ENCODE data around the gene TPRX2.
A peak's percentile ranks its signal among the peaks of the same experiment; 100 is the strongest.
"Not testable (repeated sequence)": the region's sequence is repeated elsewhere in the genome, so short reads cannot be mapped to it uniquely, and the experiment has no call there.

Gene TPRX2

GRCh38 chr19:47863514-47863936 is 4.5 kb downstream of the TPRX2 start:
- DNase-seq = peak; percentile 10

DNA sequence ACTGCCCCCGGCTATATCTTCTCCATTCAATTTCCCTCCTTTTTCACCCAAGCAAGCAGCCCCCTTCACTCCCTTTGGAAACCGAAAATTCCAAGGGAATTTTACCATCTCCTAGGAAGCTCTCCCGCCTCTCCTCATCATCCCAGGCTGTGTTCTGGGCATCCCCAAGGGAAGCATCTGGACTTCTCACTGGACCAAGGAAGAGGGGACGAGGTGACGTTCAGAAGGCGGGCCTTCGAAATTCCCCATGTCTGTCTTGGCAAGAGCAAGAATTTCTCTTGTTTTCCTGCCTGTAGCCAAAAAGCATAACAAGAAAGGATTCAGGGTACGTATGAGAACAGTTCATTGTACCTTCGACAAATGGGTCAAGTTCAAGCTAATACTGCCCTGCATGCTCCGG is 6.1 kb downstream of the TPRX2 start:
- DNase-seq = no peak

GRCh38 chr19:47878906-47879305 is 19.9 kb downstream of the TPRX2 start:
- DNase-seq = no peak

DNA sequence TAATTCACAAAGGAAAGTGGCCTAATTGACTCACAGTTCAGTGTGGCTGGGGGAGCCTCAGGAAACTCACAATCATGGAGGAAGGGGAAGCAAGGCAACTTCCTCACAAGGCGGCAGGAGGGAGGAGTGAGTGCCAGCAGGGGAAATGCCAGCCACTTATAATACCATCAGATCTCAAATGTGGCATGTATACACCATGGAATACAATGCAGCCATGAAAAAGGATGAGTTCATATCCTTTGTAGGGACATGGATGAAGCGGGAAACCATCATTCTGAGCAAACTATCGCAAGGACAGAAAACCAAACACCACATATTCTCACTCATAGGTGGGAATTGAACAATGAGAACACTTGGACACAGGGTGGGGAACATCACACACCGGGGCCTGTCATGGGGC is 20.4 kb downstream of the TPRX2 start:
- not testable (repeated sequence) for DNase-seq

DNA sequence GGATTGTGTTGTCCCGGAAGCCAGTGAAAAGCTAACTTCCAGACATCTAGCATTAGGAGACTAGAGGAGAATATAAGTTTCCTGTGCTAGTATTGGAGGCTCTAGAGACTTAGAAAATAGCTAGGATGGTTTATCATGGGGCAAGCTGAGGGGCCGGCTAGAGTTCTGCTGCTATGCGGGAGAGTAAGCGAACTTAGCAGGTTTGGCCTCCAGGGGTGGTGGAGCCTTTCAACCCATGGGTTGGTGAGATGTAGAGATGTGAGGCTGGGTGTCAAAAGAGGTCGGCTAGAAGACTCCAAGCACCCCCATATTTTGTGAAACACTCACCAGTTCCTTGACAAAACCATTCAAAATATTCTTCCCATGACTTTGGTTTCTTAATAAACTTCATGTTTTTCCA is 22.7 kb downstream of the TPRX2 start:
- DNase-seq = no peak

- DNase-seq = no peak
These were observed 23.9 kb downstream of the TPRX2 start for GRCh38 chr19:47882890-47883289.

DNA sequence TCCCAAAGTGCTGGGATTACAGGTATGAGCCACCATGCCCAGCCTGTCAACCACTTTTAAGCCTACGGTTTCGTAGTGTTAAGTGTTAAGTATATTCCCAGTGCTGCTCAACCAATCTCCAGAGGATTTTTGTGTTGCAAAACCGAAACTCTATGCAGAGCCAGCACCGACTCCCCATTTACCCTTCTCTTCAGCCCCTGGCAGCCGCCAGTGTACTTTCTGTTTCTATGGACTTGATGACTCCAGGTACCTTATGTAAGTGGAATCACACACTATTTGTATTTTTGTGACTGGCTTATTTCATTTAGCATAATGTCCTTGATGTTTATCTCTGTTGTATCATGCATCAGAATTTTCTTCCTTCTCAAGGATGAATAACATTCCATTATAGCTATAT is 26.0 kb downstream of the TPRX2 start:
- DNase-seq = no peak

DNA sequence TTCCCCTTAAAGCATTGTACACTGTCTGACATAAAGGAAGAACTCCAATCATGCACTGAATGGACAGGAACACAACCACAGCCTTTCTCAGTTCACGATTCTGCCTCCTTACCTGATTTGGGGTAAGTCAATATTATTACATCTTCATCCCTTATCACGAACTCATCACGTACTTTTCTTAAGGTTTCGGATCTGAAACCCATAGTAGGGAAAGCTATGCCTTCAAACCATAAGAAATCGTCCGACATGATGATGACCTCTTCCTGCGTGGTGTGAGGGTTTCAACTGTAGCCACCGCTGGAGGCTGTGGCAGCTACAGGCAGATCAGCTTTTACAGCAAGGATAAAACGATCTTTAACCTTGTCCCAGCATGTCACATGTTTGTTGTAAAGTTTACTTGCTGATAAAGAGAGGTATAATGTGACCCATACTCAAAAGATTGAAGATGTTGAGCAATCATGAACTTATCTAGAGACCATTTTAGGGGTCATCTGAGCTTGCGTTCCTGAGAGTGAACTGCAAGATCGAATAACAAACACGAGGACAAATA is 27.1 kb downstream of the TPRX2 start, which contains the start of gene SULT2A1:
SULT2A1 (minus strand) TSS at position 306 of the 550 bp plus-strand sequence; CDS start at position 248, 58 bp downstream.
- DNase-seq = no peak

DNA sequence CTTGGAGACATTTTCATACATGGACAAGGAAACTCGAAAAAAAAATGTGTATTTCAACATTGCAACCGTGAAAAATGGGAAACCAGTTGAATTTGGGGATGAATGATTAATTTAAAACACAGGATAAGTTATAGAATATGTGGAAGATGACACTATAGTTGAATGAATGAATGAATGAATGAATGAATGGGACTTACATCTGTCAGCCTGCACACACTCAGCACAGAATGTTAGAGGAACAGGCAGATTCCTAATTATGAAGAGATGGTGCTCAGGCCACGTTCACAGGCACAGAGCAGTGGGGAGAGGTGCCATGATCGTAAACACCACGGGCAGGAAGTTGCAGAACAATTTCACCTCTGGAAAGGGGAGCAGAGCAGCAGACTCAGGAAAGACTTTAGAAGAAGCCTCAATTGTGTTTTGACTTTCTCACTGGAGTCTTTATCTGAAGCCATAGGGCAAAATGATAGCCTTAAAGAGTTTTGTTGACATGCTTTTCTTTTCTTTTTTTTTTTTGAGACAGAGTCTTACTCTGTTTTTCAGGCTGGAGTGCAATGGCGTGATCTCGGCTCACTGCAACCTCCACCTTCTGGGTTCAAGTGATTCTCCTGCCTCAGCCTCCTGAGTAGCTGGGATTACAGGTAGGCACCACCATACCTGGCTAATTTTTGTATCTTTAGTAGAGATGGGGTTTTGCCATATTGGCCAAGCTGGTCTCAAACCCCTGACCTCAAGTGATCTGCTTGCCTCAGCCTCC is 32.0 kb downstream of the TPRX2 start:
- DNase-seq = no peak

- DNase-seq = no peak
These were observed 32.5 kb downstream of the TPRX2 start for GRCh38 chr19:47891622-47891922.

- no peak for DNase-seq
These were observed 33.1 kb downstream of the TPRX2 start for GRCh38 chr19:47891923-47892666.

DNA sequence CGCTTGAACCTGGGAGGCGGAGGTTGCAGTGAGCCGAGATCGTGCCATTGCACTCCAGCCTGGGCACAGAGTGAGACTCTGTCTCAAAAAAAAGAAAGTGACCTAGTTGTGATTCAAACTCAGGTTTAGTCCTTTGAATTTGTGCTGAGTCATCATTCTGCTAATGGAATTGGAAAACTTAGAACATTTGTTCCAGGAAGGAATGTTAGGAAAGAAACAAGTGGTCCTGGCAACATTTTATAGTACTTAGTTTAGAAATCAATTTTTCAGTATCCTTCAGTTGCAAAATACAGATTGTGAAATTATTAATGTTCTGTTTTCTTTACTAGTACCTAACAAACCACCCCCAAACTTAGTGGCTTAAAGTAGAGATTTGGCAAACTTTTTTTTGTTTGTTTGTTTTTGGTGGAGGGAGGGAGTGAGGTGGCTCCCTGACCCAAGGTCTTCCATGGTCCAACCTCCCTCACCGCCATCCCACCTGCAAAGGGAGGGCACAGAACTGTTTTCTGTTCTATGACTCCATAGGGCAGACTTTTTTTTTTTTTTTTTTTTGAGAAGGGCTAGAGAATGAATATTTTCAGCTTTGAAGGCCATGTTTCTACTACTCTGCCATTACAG is 36.2 kb downstream of the TPRX2 start:
- no peak for DNase-seq

DNA sequence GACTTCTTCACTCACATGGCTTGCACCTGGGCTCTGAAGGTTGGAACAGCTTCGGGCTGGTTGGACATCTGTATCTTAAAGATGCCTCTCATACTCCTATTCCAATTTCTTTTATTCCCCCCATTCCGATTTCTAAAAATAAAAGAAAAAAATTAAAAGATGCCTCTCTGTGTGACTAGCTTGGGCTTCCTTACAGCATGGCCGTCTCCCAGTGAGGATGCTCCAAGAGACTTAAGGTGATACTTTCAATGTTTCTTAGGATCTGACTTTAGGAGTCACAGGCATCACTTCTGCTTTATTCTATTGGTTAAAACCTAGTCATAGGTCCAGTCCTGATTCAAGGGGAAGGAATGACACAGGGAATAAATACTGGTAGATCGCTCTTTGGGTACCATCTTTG is 37.0 kb downstream of the TPRX2 start:
- DNase-seq = no peak

DNA sequence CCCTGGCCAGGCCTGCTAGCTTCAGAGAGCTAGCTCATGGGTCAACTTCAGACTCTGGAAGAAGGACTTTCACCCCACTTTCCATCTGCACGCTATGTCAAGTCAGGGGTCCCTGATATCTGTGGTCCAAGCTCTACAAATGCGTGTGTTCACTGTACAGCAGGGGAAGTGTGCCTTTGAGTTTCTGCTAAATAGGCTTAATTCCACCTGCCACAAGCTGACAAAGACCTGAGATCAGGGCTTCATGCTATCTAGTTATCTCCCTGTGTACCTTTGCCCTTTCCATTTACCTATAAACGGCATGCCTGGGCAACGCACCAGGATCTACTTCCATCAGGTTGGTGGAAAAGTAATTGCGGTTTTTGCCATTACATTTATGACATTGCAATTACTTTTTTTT is 37.7 kb downstream of the TPRX2 start:
- DNase-seq = no peak

DNA sequence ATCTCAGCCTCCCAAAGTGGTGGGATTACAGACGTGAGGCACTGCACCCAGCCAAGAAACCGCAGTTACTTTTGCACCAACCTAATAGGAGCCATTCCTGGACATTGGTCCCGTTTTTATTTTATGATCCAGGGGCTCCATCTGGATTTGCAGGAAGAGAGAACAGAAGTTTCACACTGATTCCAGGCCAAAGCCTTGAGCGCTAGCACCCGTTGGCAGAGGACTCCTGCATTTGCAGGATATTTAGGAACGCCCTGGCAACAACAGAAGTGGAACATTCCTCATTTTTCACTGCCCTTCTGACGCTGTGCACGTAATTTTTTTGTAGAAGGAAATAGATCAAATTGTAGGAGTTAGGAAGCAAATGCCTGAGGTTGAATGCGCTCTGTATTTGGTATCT is 38.8 kb downstream of the TPRX2 start:
- DNase-seq = no peak

GRCh38 chr19:47899335-47899734 is 40.3 kb downstream of the TPRX2 start:
- no peak for DNase-seq

DNA sequence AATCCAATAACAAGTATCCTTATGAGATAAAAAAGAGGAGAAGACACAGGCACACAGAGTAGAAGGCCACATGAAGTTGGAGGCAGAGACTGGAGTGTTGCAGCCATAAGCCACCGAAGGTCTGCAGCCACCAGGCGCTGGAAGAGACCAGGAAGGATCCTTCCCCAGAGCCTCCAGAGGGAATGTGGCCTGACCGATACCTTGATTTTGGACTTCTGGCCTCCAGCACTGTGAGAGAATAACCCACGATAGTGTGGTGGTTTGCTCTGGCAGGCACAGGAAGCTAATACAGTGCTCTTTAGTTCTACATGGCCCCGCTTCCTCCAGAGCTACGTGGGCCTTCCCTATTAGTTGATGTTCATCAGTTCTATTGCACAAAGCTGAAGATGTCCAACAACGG is 42.3 kb downstream of the TPRX2 start:
- DNase-seq = no peak

- DNase-seq = not testable (repeated sequence)
These were observed 50.3 kb downstream of the TPRX2 start for GRCh38 chr19:47909350-47909749.

DNA sequence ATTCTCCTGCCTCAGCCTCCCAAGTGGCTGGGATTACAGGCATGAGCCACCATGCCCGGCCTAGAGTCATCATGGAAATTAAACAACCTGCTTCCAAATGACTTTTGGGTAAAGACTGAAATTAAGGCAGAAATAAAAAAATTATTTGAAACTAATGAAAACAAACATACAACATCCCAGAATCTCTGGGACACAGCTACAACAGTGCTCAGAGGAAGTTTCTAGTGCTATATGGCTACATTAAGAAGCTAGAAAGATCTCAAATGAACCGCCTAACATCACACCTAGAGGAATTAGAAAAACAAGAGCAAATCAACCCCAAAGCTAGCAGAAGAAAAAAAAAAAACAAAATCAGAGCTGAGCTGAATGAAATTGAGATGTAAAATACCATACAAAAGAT is 51.2 kb downstream of the TPRX2 start:
- DNase-seq = not testable (repeated sequence)

Measured in NCI-H2171 treated with DMSO at 0.1 percent for 48 hours (cell line).